ENCODE results near the gene TFIP11. TPM values are rescaled to one million over a fixed set of nuclear protein-coding genes. Genes with fewer than 3 reads are reported as not detected.

Gene TFIP11
- total and polyA plus RNA-seq, 2 of the 13 experiments (the other 11 are each of a cell fraction or from before 2014, with no cell fraction given), result 15.4 to 22.8 TPM

- TF ChIP-seq SMYD3 (CRISPR knock-in tag; IDR thresholded peaks at IDR 0.05) (peak; percentile 44; the same call in 1 of the 2 replicates), ZNF234 (CRISPR knock-in tag; conservative IDR thresholded peaks at IDR 0.05) (0 out of 2 replicates have a peak, but pooled peaks have one; percentile 47), AHR (CRISPR knock-in tag; IDR thresholded peaks at IDR 0.05) (peak; percentile 97), ZNF709 (CRISPR knock-in tag; IDR thresholded peaks at IDR 0.05) (0 out of 2 replicates have a peak, but pooled peaks have one; percentile 49), ZNF556 (CRISPR knock-in tag; IDR thresholded peaks at IDR 0.05; ENCODE audit: borderline replicate concordance) (peak; percentile 61; the same call in 1 of the 2 replicates), NFYC (CRISPR knock-in tag; IDR thresholded peaks at IDR 0.05) (peak; percentile 41; the same call in 1 of the 2 replicates), ZZZ3 (CRISPR knock-in tag; IDR thresholded peaks at IDR 0.05; ENCODE audit: borderline replicate concordance) (no peak), MXD4 (CRISPR knock-in tag; IDR thresholded peaks at IDR 0.05) (peak; percentile 82), ZNF567 (CRISPR knock-in tag; IDR thresholded peaks at IDR 0.05; ENCODE audit: borderline replicate concordance) (peak; percentile 73; the same call in 1 of the 2 replicates), EZH2 (conservative IDR thresholded peaks at IDR 0.05; ENCODE audit: low read depth, low read length) (no peak), HNF4G (IDR thresholded peaks at IDR 0.05; ENCODE audit: borderline replicate concordance, low read depth, low read length) (no peak; the same call in 1 of the 2 replicates), HNF4G (CRISPR knock-in tag; IDR thresholded peaks at IDR 0.05; ENCODE audit: borderline replicate concordance, low read depth) (peak; percentile 42; the same call in 1 of the 2 replicates), ZNF18 (CRISPR knock-in tag; IDR thresholded peaks at IDR 0.05; ENCODE audit: insufficient replicate concordance) (peak; percentile 74), MED13 (CRISPR knock-in tag; IDR thresholded peaks at IDR 0.05) (peak; percentile 47; the same call in 1 of the 2 replicates), SRF (IDR thresholded peaks at IDR 0.05; ENCODE audit: low read depth, low read length) (peak; percentile 79), ZBTB26 (CRISPR knock-in tag; IDR thresholded peaks at IDR 0.05; ENCODE audit: borderline replicate concordance) (peak; percentile 85), SATB2 (CRISPR knock-in tag; IDR thresholded peaks at IDR 0.05) (peak; percentile 64; the same call in 1 of the 2 replicates), NCOA2 (CRISPR knock-in tag; IDR thresholded peaks at IDR 0.05) (peak; percentile 24), SOX5 (CRISPR knock-in tag; IDR thresholded peaks at IDR 0.05; ENCODE audit: borderline replicate concordance) (peak; percentile 51; the same call in 1 of the 2 replicates), MXD3 (CRISPR knock-in tag; IDR thresholded peaks at IDR 0.05) (peak; percentile 95), NFYB (CRISPR knock-in tag; IDR thresholded peaks at IDR 0.05) (peak; percentile 47), MTA1 (CRISPR knock-in tag; IDR thresholded peaks at IDR 0.05; ENCODE audit: borderline replicate concordance) (peak; percentile 51; the same call in 1 of the 2 replicates), RFX5 (IDR thresholded peaks at IDR 0.05; ENCODE audit: low read depth, low read length) (peak; percentile 39; the same call in 1 of the 2 replicates), CBX5 (CRISPR knock-in tag; IDR thresholded peaks at IDR 0.05; ENCODE audit: borderline replicate concordance) (peak; percentile 72; the same call in 1 of the 2 replicates), SMC3 (IDR thresholded peaks at IDR 0.05; ENCODE audit: low read length) (no peak), ZNF362 (CRISPR knock-in tag; IDR thresholded peaks at IDR 0.05; ENCODE audit: borderline replicate concordance) (no peak)
These were observed 28.6 kb downstream of the TFIP11 start, which contains the start of the genes HPS4 and SRRD (continued) for GRCh38 chr22:26483439-26484359.

All from HepG2 (cell line).